Smooth muscle cell (in vitro differentiated cells): ENCODE data around the gene GABBR2. TPM values are rescaled to one million over a fixed set of nuclear protein-coding genes. Genes with fewer than 3 reads are reported as not detected.
"Not testable (repeated sequence)": the region's sequence is repeated elsewhere in the genome, so short reads cannot be mapped to it uniquely, and the experiment has no call there.

Source experiments
- DNase-seq: peaks from one replicate; lab custom pipeline; 2025; ENCODE audit not compliant: unreplicated experiment; lab: John Stamatoyannopoulos, UW
- H2AFZ ChIP-seq: fragments of 200-600 bp; sonication (generic); 2 replicates; pipeline ENCODE4 v1.6.0; 2016; ENCODE audit warnings: antibody characterized with exemption, low read depth, mild to moderate bottlenecking
- H3F3A ChIP-seq: fragments of 200-600 bp; sonication (generic); 2 replicates; pipeline ENCODE4 v1.6.0; 2017; ENCODE audit warnings: antibody characterized with exemption, low read depth
- H3K27ac ChIP-seq: fragments of 200-600 bp; sonication (generic); 2 replicates; pipeline ENCODE4 v1.5.1; 2016; ENCODE audit warnings: low read depth, mild to moderate bottlenecking
- H3K27me3 ChIP-seq: fragments of 200-600 bp; sonication (generic); 2 replicates; pipeline ENCODE4 v1.6.1; 2016; ENCODE audit warnings: low read depth, mild to moderate bottlenecking
- H3K36me3 ChIP-seq: fragments of 200-600 bp; sonication (generic); 2 replicates; pipeline ENCODE4 v1.5.1; 2016; ENCODE audit warnings: low read depth
- H3K4me1 ChIP-seq: fragments of 200-600 bp; sonication (generic); 2 replicates; pipeline ENCODE4 v1.5.1; 2016; ENCODE audit warnings: low read depth
- H3K4me2 ChIP-seq: fragments of 200-600 bp; sonication (generic); 2 replicates; pipeline ENCODE4 v1.6.0; 2016; ENCODE audit warnings: mild to moderate bottlenecking
- H3K4me3 ChIP-seq: fragments of 200-600 bp; sonication (generic); 2 replicates; pipeline ENCODE4 v1.5.1; 2016; ENCODE audit warnings: mild to moderate bottlenecking
- H3K79me2 ChIP-seq: fragments of 200-600 bp; sonication (generic); 2 replicates; pipeline ENCODE4 v1.6.0; 2016; ENCODE audit warnings: low read depth, mild to moderate bottlenecking
- H3K9ac ChIP-seq: fragments of 200-600 bp; sonication (generic); 2 replicates; pipeline ENCODE4 v1.6.0; 2016; ENCODE audit warnings: low read depth
- H3K9me3 ChIP-seq: fragments of 200-600 bp; sonication (generic); replicated peaks from 2 replicates; pipeline ENCODE4 v1.5.1; 2016; ENCODE audit warnings: low read depth
- H4K20me1 ChIP-seq: fragments of 200-600 bp; sonication (generic); 2 replicates; pipeline ENCODE4 v1.6.0; 2016; ENCODE audit warnings: low read depth
- CTCF ChIP-seq: fragments of 200-600 bp; sonication (generic); IDR thresholded peaks from 2 replicates; pipeline ENCODE4 v1.5.1; 2017; ENCODE audit warnings: borderline replicate concordance, mild to moderate bottlenecking, antibody characterized with exemption; ENCODE audit not compliant: insufficient read depth, poor library complexity, severe bottlenecking
- WGBS: methylation state at CpG from one replicate; pipeline ENCODE4 v1.1.7; 2016; ENCODE audit warnings: low lambda C conversion rate; 5-methylcytosine and 5-hydroxymethylcytosine counted together
- polyA plus RNA-seq: library from polyadenylated mRNA; unstranded; fragments of >200 nt; fragmentation: Nextera tagmentation; extraction: Ambion mirVana; gene quantifications from 2 replicates; pipeline ENCODE4 v1.2.1, GENCODE V29; 2016
- total RNA-seq: library from RNA; depleted of rRNA; stranded (reverse); fragments of >200 nt; gene quantifications from 2 replicates; pipeline ENCODE4 v1.2.3, GENCODE V29; 2014

The GABBR2 gene
- total and polyA plus RNA-seq, 2 experiments from 2014 or later: 0.25 TPM; not detected in 1

DNA sequence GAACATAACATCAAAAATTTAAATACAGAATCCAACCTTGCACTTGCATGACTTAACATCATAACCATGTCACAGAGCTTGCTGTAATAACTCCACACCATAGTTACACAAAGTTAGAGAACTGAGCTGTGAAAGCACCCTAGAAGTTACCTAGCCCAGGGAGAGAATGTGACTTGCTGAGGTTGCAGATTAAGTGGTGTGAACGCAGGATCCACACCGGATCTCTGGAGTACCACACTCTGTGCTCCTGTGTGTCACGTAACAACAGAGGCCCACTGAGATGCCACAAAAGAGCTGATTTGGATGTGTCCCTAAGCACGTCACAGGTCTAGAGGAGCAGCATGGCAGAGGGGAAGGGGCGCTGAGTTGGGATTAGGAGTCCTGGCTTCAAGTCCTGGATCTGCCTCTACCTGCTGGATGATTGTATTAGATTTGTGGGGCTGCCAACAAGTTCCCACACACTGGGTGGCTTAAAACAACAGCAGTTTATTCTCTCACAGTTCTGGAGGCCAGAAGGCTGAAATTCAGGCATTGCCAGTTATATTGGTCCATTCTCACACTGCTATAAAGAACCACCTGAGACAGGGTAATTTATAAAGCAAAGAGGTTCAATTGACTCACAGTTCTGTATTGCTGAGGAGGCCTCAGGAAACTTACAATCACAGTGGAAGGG, 240.0 kb downstream of the GABBR2 start:
- WGBS: 95% methylated on average over 5 of the region's 5 CpGs
- DNase-seq: no peak

DNA sequence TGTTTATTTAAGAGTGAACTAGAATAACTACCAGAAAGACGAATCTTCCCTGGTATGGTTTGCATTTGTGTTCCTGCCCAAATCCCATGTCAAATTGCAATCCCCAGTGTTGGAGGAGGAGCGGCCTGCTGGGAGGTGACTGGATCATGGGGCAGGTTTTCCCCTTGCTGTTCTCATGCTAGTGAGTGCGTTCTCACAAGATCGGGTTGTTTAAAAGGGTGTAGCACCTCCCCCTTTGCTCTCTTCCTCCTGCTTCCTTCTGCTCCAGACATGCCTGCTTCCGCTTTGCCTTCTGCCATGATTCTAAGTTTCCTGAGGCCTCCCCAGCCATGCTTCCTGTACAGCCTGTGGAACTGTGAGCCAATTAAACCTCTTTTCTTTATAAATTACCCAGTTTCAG, 242.9 kb downstream of the GABBR2 start:
- peaks cover 4% of the 10 kb centered on the region for H3K27me3 ChIP-seq
- H3K9me3 ChIP-seq: no peaks in the 10 kb centered on the region
- H2AFZ ChIP-seq: no peak overlapping the region
- no peak for DNase-seq
- no peak overlapping the region for H3K4me3 ChIP-seq
- 79% methylated on average over 5 of the region's 5 CpGs for WGBS
- H3K36me3 ChIP-seq: no peaks in the 10 kb centered on the region
- no peak overlapping the region for H3K27ac ChIP-seq
- H3K4me2 ChIP-seq: no peak overlapping the region
- H3K79me2 ChIP-seq: no peaks in the 10 kb centered on the region
- no peaks in the 10 kb centered on the region for H4K20me1 ChIP-seq
- no peaks in the 10 kb centered on the region for H3F3A ChIP-seq
- H3K9ac ChIP-seq: no peak overlapping the region
- TF ChIP-seq CTCF: no peak
- no peaks in the 10 kb centered on the region for H3K4me1 ChIP-seq

More for the DNA sequence above, 240.0 kb downstream of the GABBR2 start:
- H2AFZ ChIP-seq: no peak overlapping the region
- TF ChIP-seq CTCF: no peak
- no peak overlapping the region for H3K4me3 ChIP-seq
- H3K4me1 ChIP-seq: no peaks in the 10 kb centered on the region
- H3K27ac ChIP-seq: no peak overlapping the region
- H3K36me3 ChIP-seq: no peaks in the 10 kb centered on the region
- H3F3A ChIP-seq: no peaks in the 10 kb centered on the region
- no peak overlapping the region for H3K4me2 ChIP-seq
- peaks cover 4% of the 10 kb centered on the region for H3K27me3 ChIP-seq
- no peaks in the 10 kb centered on the region for H3K9me3 ChIP-seq
- no peaks in the 10 kb centered on the region for H3K79me2 ChIP-seq
- no peaks in the 10 kb centered on the region for H4K20me1 ChIP-seq
- no peak overlapping the region for H3K9ac ChIP-seq

DNA sequence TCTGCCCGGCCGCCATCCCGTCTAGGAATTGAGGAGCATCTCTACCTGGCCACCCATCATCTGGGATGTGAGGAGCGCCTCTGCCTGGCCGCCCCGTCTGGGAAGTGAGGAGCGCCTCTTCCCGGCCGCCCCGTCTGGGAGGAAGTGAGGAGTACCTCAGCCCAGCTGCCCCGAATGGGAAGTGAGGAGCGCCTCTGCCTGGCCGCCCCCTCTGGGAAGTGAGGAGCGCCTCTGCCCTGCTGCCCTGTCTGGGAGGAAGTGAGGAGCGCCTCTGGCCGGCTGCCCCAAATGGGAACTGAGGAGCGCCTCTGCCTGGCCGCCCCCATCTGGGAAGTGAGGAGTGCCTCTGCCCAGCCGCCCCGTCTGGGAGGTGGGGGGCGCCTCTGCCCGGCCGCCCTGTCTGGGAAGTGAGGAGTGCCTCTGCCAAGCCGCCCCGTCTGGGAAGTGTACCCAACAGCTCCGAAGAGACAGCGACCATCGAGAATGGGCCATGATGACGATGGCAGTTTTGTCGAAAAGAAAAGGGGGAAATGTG, 244.5 kb downstream of the GABBR2 start:
- H4K20me1 ChIP-seq, H3K4me3 ChIP-seq, H3K9me3 ChIP-seq, H2AFZ ChIP-seq, H3K79me2 ChIP-seq, H3K9ac ChIP-seq, H3K27ac ChIP-seq, H3K27me3 ChIP-seq, H3F3A ChIP-seq, H3K4me1 ChIP-seq, H3K4me2 ChIP-seq, DNase-seq, H3K36me3 ChIP-seq: not testable (repeated sequence)
- 97% methylated on average over 26 of the region's 30 CpGs for whole genome bisulfite sequencing

DNA sequence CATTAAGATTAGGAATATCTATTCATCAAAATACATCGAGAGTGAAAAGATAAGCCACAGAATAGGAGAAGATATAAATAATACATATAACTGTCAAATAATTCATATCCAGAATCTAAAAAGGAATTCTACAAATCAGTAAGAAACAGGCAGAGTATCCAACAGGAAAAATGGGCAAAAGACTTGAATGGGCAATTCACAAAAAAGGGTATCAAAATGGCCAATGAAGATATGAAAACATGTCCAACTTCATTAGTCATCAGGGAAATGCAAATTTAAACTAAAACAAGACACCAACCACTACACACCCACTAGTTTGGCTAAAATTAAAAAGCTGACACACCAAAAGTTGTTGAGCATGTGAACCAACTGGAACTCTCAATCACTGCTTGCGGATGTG, 246.4 kb downstream of the GABBR2 start:
- H3K9ac ChIP-seq: no peak overlapping the region
- no peak overlapping the region for H2AFZ ChIP-seq
- no peaks in the 10 kb centered on the region for H3F3A ChIP-seq
- H4K20me1 ChIP-seq: no peaks in the 10 kb centered on the region
- no peaks in the 10 kb centered on the region for H3K79me2 ChIP-seq
- H3K4me2 ChIP-seq: no peak overlapping the region
- 95% methylated on average over 2 of the region's 2 CpGs for WGBS
- H3K9me3 ChIP-seq: peaks cover 5% of the 10 kb centered on the region
- H3K36me3 ChIP-seq: no peaks in the 10 kb centered on the region
- no peak overlapping the region for H3K27ac ChIP-seq
- no peaks in the 10 kb centered on the region for H3K4me1 ChIP-seq
- no peak for DNase-seq
- no peak overlapping the region for H3K4me3 ChIP-seq
- no peak for TF ChIP-seq CTCF
- H3K27me3 ChIP-seq: no peaks in the 10 kb centered on the region
